WTC11 (cell line): Measurements from ENCODE around the gene CLCC1.

ENCODE experiments used
- ATF6 ChIP-seq: sonication (generic); formaldehyde crosslinking; IDR thresholded peaks from 2 replicates; pipeline ENCODE4 v1.8.1; 2023; ENCODE audit warnings: mild to moderate bottlenecking, missing genetic modification reagents
- CTCF ChIP-seq: fragments of 200-600 bp; IDR thresholded peaks from 2 replicates; pipeline ENCODE4 v1.8.0; 2022; ENCODE audit warnings: antibody characterized with exemption
- ETV6 ChIP-seq: sonication (generic); formaldehyde crosslinking; IDR thresholded peaks from 2 replicates; pipeline ENCODE4 v1.8.1; 2022; ENCODE audit warnings: mild to moderate bottlenecking, missing genetic modification reagents
- JAZF1 ChIP-seq: fragments of 250-450 bp; sonication (Bioruptor Pico); IDR thresholded peaks from 2 replicates; pipeline ENCODE4 v1.9.0; 2021; ENCODE audit warnings: moderate library complexity, mild to moderate bottlenecking, inconsistent platforms
- MLX ChIP-seq: sonication (generic); formaldehyde crosslinking; IDR thresholded peaks from 2 replicates; pipeline ENCODE4 v1.8.1; 2023; ENCODE audit warnings: mild to moderate bottlenecking, missing genetic modification reagents, moderate library complexity
- NFYB ChIP-seq: sonication (generic); formaldehyde crosslinking; conservative IDR thresholded peaks from 2 replicates; pipeline ENCODE4 v1.8.0; 2022; ENCODE audit warnings: low read depth, missing genetic modification reagents
- TEAD4 ChIP-seq: sonication (generic); formaldehyde crosslinking; IDR thresholded peaks from 2 replicates; pipeline ENCODE4 v1.8.0; 2022; ENCODE audit warnings: mild to moderate bottlenecking, missing genetic modification reagents
- ZNF121 ChIP-seq: sonication (generic); formaldehyde crosslinking; IDR thresholded peaks from 2 replicates; pipeline ENCODE4 v1.8.0; 2023; ENCODE audit warnings: missing genetic modification reagents
- ZNF138 ChIP-seq: sonication (generic); formaldehyde crosslinking; conservative IDR thresholded peaks from 2 replicates; pipeline ENCODE4 v1.8.1; 2022; ENCODE audit warnings: mild to moderate bottlenecking, moderate library complexity, missing genetic modification reagents

- TF ChIP-seq NFYB (CRISPR knock-in tag) (no peak), TEAD4 (CRISPR knock-in tag) (no peak), JAZF1 (no peak), MLX (CRISPR knock-in tag) (no peak), ATF6 (CRISPR knock-in tag) (no peak), ZNF121 (CRISPR knock-in tag) (no peak), ZNF138 (CRISPR knock-in tag) (no peak), ETV6 (CRISPR knock-in tag) (no peak), CTCF (no peak)
These were observed 14.2 kb downstream of the CLCC1 start for GRCh38 chr1:108949044-108949443.
